ENCODE results near the gene SHCBP1L. TPM values are rescaled to one million over a fixed set of nuclear protein-coding genes. Genes with fewer than 3 reads are reported as not detected.

SHCBP1L gene
- total RNA-seq, 2 donors from 2014 or later: not detected

DNA sequence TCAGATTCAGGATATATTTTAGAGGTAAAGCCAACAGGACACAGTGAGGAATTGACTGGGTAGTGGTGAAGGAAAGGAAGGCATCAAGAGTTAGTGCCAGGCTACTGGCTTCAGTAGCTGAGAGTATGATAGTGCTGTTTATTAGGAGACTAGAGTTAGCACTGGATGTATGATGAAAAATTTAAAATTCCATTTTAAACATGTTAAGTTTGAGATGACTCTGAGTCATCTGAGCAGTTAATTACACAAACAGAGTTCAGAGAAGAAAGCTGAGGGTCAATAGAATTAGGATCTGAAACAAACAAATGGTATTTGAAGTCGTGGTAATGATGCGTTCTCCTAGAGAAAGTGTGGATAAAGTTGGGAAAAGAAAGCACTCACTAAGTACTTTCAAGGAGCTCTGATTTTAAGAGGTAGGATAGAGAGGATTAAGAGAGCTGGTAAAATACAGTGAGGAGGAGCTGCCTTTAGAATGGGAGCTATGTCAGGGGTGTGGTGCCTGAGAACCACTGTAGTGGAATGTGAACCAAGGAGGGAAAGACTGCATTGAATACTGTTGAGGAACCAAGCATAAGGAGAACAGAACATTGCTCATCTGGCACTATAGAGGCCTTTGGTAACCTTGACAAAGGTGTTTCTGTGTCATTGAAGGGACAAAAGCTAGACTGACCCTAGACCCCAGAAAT lies 21.7 kb upstream of the SHCBP1L start:
- 76% methylated on average over 2 of the region's 2 CpGs for WGBS, 2 donors
- H3K4me3 ChIP-seq: no peak overlapping the region
- H3K36me3 ChIP-seq (replicated peaks in 1 of 2; ENCODE audit: insufficient read depth in 1 of 2, low read depth in 2 of 2): no peaks in the 10 kb centered on the region
- H3K27me3 ChIP-seq: no peaks in the 10 kb centered on the region
- ATAC-seq (no peak), DNase-seq (no peak)
- H3K9me3 ChIP-seq: no peaks in the 10 kb centered on the region
- no peak overlapping the region for H3K27ac ChIP-seq
- H3K4me1 ChIP-seq: no peaks in the 10 kb centered on the region
- intact Hi-C loops (cut with DNase I): no loop called here
- TF ChIP-seq POLR2A (IDR thresholded peaks at IDR 0.05): no peak

GRCh38 chr1:182972829-182973228 lies 19.9 kb upstream of the SHCBP1L start:
- intact Hi-C loops (cut with DNase I): no loop called here
- no peaks in the 10 kb centered on the region for H3K9me3 ChIP-seq
- H3K4me1 ChIP-seq: peaks cover 12% of the 10 kb centered on the region
- ATAC-seq (no peak), DNase-seq (no peak)
- H3K36me3 ChIP-seq (replicated peaks in 1 of 2; ENCODE audit: insufficient read depth in 1 of 2, low read depth in 2 of 2): no peaks in the 10 kb centered on the region
- H3K27me3 ChIP-seq: no peaks in the 10 kb centered on the region
- WGBS, 2 donors: 75 to 85% methylated on average over 6 of the region's 6 CpGs
- no peak overlapping the region for H3K4me3 ChIP-seq
- no peak overlapping the region for H3K27ac ChIP-seq
- TF ChIP-seq POLR2A (IDR thresholded peaks at IDR 0.05): no peak
- no peak for TF ChIP-seq CTCF (IDR thresholded peaks at IDR 0.05)

DNA sequence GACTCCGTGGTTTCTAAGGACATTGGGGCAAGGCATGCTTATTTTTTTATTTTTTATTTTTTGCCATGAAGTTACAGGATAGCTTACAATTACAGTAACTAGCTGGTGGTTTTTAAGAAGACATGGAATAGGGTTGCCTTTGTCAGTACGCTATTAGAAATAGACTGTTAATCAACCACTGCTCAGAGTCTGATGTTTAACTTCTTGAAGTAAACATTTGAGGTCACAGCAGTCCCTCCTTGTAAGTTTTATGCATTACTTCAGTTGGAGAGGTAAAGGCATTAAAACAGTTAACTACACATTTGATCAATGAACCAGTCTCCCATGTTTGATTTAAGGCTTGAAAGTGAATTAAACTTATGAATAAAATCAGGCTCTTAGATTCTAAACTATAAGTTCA lies 19.3 kb upstream of the SHCBP1L start:
- H3K9me3 ChIP-seq: no peaks in the 10 kb centered on the region
- ATAC-seq (no peak), DNase-seq (no peak)
- no peak overlapping the region for H3K27ac ChIP-seq
- H3K36me3 ChIP-seq (replicated peaks in 1 of 2; ENCODE audit: insufficient read depth in 1 of 2, low read depth in 2 of 2): no peaks in the 10 kb centered on the region
- peaks cover 12% of the 10 kb centered on the region for H3K4me1 ChIP-seq
- H3K4me3 ChIP-seq: no peak overlapping the region
- TF ChIP-seq CTCF (IDR thresholded peaks at IDR 0.05): no peak
- TF ChIP-seq POLR2A (IDR thresholded peaks at IDR 0.05): no peak
- WGBS, 2 donors: 56 to 66% methylated on average over 2 of the region's 2 CpGs
- intact Hi-C loops (cut with DNase I): no loop called here
- no peaks in the 10 kb centered on the region for H3K27me3 ChIP-seq

DNA sequence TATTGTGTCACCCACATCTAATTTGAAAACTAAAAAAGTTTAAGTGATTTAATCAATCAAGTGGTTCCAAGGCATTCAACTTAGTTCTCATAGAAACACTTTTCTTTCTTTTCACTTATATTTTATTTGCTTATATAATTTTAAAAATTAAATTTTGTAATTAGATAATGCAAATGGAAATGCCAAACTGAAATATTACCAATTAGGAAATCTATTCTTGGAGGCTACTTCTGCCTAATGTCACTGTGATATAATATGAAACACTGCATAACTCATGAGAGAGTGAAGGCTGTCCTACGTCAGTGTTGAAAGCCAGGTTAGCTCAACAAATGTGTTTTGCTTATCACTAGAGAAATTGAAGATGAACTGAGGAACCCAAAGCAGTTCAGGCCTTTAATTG lies 18.3 kb upstream of the SHCBP1L start:
- 82 to 91% methylated on average over 1 of the region's 1 CpG for WGBS, 2 donors
- H3K9me3 ChIP-seq: no peaks in the 10 kb centered on the region
- ATAC-seq (no peak), DNase-seq (no peak)
- peaks cover 12% of the 10 kb centered on the region for H3K4me1 ChIP-seq
- no peaks in the 10 kb centered on the region for H3K27me3 ChIP-seq
- no peak overlapping the region for H3K27ac ChIP-seq
- intact Hi-C loops (cut with DNase I): no loop called here
- no peak for TF ChIP-seq POLR2A (IDR thresholded peaks at IDR 0.05)
- TF ChIP-seq CTCF (IDR thresholded peaks at IDR 0.05): no peak
- H3K36me3 ChIP-seq (replicated peaks in 1 of 2; ENCODE audit: insufficient read depth in 1 of 2, low read depth in 2 of 2): no peaks in the 10 kb centered on the region
- H3K4me3 ChIP-seq: no peak overlapping the region

GRCh38 chr1:182968836-182969734 lies 16.1 kb upstream of the SHCBP1L start:
- no peaks in the 10 kb centered on the region for H3K9me3 ChIP-seq
- H3K27me3 ChIP-seq: no peaks in the 10 kb centered on the region
- no peak for TF ChIP-seq POLR2A (IDR thresholded peaks at IDR 0.05)
- no peak for TF ChIP-seq CTCF (IDR thresholded peaks at IDR 0.05)
- intact Hi-C loops (cut with DNase I): loop anchor here (5.0 kb wide), 1 partner anchor 53 kb away; the partner anchor contains the start of gene LAMC1
- H3K27ac ChIP-seq: no peak overlapping the region
- WGBS, 2 donors: 30 to 40% methylated on average over 5 of the region's 5 CpGs
- ATAC-seq (no peak), DNase-seq (no peak)
- H3K4me1 ChIP-seq: peaks cover 12% of the 10 kb centered on the region
- H3K36me3 ChIP-seq (replicated peaks in 1 of 2; ENCODE audit: insufficient read depth in 1 of 2, low read depth in 2 of 2): no peaks in the 10 kb centered on the region
- no peak overlapping the region for H3K4me3 ChIP-seq
